GM19240 (cell line): ENCODE results near the gene ARL3.
"Not testable (repeated sequence)": the region's sequence is repeated elsewhere in the genome, so short reads cannot be mapped to it uniquely, and the experiment has no call there.

Experiments
- DNase-seq: peaks from one replicate; pipeline ENCODE4 v3.0.0; 2011; ENCODE audit warnings: low spot score; ENCODE audit not compliant: insufficient read length

ARL3 gene

GRCh38 chr10:102738692-102739121, 24.5 kb upstream of the ARL3 start:
- no peak for DNase-seq

DNA sequence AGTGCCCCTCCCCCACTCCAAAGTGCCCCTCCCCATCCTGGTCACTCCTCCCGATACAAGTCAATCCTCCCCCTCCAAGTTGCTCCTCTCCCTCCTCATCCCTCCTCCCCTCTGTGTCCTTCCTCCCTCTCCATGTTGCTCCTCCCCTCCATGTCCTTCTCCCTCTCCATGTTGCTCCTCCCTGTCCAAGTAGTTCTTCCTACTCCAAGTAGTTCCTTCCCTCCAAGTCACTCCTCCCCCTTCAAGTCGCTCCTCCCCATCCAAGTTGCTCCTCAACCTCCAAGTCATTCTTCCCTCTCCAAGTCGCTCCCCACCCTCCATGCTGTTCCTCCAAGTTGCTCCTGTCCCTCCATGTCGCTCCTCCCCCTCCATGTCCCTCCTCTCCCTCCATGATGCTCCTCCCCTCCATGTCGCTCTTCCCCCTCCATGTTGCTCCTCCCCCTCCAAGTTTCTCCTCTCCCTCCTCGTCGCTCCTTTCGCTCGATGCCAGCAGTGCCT, 20.9 kb upstream of the ARL3 start:
- DNase-seq, result no peak

DNA sequence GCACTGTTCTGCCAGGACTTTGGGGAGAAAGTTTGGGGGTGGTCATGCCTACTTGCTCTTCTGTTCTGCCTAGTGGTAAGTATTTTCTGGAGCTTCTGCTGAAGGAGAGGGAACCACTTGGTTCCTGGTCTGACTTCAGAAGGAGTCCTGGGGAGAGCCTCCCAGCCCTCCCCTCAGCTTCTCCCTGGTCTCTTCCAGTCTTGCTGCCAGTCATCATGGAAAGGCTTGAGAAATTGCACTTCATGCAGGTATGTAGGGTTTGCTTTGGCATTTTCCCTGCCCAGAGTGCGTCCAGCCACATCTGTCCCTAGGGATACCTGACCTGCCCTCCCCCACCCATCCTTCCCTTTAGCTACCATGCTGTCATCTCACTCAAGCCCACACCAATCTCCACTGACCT, 18.5 kb upstream of the ARL3 start:
- DNase-seq, result no peak

GRCh38 chr10:102731222-102731800, 17.1 kb upstream of the ARL3 start:
- no peak for DNase-seq

DNA sequence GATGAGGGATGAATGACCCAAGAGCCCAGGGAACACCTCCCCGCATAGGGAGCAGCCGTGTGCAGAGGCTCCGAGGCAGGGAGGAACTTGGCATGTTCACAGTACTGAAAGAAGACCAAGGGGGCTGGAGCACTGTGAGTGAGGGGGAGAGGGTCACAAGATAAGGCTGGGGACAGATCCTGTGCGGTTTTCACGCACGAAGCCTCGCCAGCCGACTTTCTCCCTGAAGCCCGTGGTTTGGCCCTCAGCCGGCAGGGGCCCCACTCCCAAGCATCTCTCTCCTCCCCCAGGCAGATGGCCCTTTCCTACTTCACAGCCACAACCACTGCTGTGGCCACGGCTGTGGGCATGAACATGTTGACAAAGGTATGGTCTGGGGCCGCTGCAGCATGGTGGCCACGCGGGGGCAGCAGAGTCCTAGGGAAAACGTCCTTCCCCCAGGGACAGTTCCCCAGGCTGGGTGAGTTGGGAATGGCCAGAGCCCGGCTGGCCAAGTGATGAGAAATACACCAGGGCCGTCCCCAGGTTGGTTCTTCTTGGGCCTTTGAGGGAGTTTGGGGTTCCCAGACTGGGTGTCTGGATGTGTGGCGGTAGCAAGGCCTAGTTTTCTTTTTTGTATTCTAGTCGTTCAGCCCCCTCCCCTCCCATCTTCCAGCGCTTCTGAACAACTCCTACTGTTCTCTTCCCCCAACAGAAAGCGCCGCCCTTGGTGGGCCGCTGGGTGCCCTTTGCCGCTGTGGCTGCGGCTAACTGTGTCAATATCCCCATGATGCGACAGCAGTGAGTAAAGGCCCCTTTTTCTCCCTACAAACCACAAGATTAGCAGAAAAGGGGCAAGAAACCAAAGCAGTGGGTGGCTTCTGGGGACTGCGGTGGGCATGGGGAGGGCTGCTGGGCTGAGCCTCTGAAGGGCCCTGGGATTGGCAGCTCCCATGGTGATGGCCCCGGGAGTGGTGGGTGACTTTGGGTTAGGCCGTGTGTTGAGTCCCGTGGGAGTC, 15.1 kb upstream of the ARL3 start:
- no peak for DNase-seq

DNA sequence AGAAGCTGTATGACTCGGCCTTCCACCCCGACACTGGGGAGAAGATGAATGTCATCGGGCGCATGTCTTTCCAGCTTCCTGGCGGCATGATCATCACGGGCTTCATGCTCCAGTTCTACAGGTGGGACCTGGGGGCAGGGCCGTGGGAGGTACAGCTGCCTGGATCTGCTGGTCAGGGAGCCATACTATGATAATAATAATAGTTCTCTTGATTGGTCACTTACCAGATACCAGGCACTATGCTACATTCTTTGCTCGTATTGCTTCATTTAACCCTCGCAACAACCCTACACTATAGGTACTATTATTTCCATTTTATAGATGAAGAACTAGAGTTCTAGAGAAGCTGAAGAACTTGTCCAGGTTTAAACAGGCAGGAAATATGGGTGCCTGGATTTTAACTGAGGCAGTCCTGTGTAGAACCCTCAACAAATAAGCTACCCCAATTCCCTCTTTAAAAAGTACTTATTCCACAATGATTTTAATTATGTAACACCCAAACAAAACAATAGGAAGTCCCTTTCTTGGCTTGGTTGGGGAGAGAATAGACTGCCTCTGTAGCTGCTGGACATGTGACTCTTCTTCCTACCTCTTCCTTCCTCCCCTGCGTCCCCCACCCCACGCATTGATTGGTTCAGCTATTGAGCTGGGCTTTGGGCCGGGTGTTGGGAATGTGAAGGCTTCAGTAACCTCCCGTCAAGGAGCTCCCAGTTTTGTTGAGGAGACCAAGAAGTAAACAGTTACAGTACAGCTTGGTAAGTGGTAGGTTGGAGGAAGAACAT, 13.0 kb upstream of the ARL3 start:
- no peak for DNase-seq

GRCh38 chr10:102726274-102726673, 12.1 kb upstream of the ARL3 start:
- no peak for DNase-seq

DNA sequence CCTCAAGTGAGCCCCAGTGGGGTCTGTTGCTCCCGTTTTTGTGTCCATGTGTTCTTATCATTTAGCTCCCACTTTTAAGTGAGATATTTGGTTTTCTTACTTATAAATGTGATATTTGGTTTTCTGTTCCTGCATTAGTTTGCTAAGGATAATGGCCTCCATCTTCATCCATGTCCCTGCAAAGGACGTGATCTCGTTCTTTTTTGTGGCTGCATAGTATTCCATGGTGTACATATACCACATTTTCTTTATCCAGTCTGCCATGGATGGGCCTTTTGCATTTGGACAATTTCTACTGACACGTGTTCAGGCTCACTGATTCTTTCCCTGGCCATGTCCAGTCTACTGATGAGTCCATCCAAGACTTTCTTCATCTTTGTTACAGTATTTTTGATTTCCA, 9.8 kb upstream of the ARL3 start:
- no peak for DNase-seq

DNA sequence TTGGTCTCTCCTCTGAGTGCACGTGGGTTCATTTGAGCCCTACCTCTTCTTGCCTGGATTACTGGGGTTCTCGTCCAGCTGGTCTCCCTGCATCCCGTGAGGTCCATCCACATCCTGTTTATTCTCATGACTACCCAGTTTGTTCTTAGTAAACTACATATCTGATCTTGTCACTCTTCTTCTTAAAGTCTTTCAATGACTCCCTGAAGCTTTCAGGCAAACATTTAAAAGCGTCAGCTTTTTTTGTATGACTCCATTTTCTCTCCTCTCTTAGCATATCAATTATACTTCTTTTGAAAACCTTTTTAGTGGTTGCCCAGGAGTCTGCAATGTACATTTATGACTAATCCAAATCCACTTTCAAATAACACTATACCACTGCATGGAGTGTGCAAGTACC, 7.8 kb upstream of the ARL3 start:
- DNase-seq, result no peak

GRCh38 chr10:102720775-102721301, 6.6 kb upstream of the ARL3 start:
- no peak for DNase-seq

DNA sequence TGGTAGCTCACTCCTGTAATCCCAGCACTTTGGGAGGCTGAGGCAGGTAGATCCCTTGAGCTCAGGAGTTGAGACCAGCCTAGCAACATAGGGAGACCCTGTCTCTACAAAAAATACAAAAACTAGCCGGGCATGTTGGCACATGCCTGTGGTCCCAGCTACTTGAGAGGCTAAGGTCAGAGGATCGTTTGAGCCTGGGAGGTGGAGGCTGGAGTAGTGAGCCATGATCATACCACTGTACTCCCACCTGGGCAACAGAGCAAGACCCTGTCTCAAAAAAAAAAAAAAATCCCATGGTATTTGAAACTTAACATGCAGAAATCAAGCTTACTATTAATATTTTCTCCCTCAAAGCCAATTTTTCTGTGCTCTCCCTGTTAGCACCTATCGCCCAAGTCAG, 6.1 kb upstream of the ARL3 start:
- DNase-seq, result no peak

- no peak for DNase-seq
Observed at GRCh38 chr10:102718220-102718619, 4.0 kb upstream of the ARL3 start.

DNA sequence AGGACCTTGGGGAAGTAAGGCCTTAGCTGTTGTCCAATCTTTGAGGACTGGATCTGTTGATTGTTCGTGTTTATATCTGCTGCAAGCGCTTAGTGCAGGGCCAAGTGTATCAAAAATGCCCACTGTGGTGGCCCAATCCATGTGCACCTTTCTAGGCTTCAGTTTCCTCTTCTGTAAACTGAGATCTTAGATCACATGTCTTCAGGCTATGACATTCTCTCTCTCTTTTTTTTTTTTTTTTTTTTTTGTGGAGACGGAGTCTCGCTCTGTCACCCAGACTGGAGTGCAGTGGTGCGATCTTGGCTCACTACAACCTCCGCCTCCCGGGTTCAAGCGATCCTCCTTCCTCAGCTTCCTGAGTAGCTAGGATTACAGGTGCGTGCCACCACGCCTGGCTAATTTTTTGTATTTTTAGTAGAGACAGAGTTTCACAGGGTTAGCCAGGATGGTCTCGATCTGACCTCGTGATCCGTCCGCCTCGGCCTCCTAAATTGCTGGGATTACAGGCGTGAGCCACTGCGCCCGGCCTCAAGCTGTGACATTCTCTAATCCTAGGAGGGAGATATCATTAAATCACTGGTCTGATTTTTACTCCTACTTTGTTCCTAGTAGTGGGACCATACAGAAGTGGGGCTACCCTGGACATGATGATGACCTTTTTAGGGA, 2.8 kb upstream of the ARL3 start:
- DNase-seq, result not testable (repeated sequence)

- DNase-seq, result no peak
Observed at GRCh38 chr10:102715880-102716279, 1.7 kb upstream of the ARL3 start.

GRCh38 chr10:102714621-102715455, 641 bp upstream of the ARL3 start, which contains the start of gene SFXN2:
SFXN2 (plus strand) TSS chr10:102714636; CDS start chr10:102726637, 12,001 bp downstream.
- DNase-seq, result peak; percentile 23

DNA sequence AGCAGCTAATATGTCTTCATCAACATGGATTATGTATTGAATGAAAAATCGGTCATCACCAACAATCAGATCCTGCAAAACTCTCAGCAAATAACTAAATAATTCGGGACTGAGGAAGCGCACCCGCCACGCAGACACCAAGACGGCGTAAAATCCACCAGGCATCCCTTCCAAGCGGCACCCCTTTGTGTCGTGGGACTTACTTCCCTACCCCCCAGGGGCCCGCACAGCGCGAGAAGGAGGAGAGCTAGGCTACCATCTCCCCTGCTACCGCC, 721 bp downstream of the ARL3 start:
- no peak for DNase-seq

GRCh38 chr10:102712843-102713538, 1.2 kb downstream of the ARL3 start:
- no peak for DNase-seq

GRCh38 chr10:102712089-102712488, 2.1 kb downstream of the ARL3 start:
- DNase-seq, result no peak

DNA sequence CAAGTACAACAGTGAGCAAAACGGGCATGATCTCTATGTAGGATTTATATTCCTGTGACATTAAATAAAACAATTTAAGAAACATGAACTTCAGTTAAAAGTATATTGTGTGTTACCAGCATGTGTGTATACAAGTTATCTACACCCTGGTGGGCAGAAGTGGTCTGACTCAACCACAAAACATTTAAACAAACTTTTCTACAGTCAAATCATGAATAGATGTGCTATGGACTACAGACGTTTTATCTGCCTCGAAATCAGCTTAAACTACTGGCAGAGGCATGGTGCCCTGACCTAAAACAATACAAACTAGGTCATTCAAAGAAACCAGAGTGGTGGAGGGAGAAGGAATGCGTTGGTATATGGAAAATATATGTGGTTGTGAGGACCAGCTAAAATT, 3.6 kb downstream of the ARL3 start:
- DNase-seq, result no peak

- no peak for DNase-seq
Observed at GRCh38 chr10:102705531-102705930, 8.7 kb downstream of the ARL3 start.
